Right renal cortex interstitium (tissue), 3 donors: ENCODE data around the gene RBL2. TPM values are rescaled to one million over a fixed set of nuclear protein-coding genes. Genes with fewer than 3 reads are reported as not detected.
"Not testable (repeated sequence)": the region's sequence is repeated elsewhere in the genome, so short reads cannot be mapped to it uniquely, and the experiment has no call there.

ENCODE experiments used
- DNase-seq, 3 donors: peaks; one replicate each; pipeline ENCODE4 v3.0.0-alpha.2; 2013; ENCODE audit warnings: low read depth in 3 of 3, low spot score in 2 of 3
- polyA plus RNA-seq, 3 donors: library from polyadenylated mRNA; unstranded; fragments of 120-200 nt; gene quantifications; one replicate each; pipeline ENCODE4 v1.2.1, GENCODE V29; 2013; ENCODE audit not compliant: insufficient read length in 3 of 3

The RBL2 gene
- polyA plus RNA-seq = 10 to 100 TPM; 69.1 to 94.5 (median 75.5) TPM

- peak; percentile 14 to 61 (median 56) for DNase-seq
Measured at GRCh38 chr16:53434377-53435065, at the start of gene RBL2. TSS of gene RBL2 (plus strand) at chr16:53434471. CDS start at chr16:53434557, 86 bp downstream.

- not testable (repeated sequence) for DNase-seq
Measured at GRCh38 chr16:53384610-53385009, 49.7 kb upstream of the RBL2 start.

GRCh38 chr16:53404959-53405358 lies 29.3 kb upstream of the RBL2 start:
- DNase-seq = no peak

GRCh38 chr16:53412549-53412948 lies 21.7 kb upstream of the RBL2 start:
- DNase-seq = no peak

GRCh38 chr16:53413864-53414263 lies 20.4 kb upstream of the RBL2 start:
- DNase-seq = no peak

- no peak for DNase-seq
Measured at GRCh38 chr16:53414381-53414780, 19.9 kb upstream of the RBL2 start.

GRCh38 chr16:53415504-53415903 lies 18.8 kb upstream of the RBL2 start:
- DNase-seq = no peak

GRCh38 chr16:53417011-53417410 lies 17.3 kb upstream of the RBL2 start:
- no peak for DNase-seq

GRCh38 chr16:53417976-53418375 lies 16.3 kb upstream of the RBL2 start:
- no peak for DNase-seq

- not testable (repeated sequence) for DNase-seq
Measured at GRCh38 chr16:53419383-53419709, 14.9 kb upstream of the RBL2 start.

- DNase-seq = no peak
Measured at GRCh38 chr16:53421248-53421647, 13.0 kb upstream of the RBL2 start.

GRCh38 chr16:53423968-53424367 lies 10.3 kb upstream of the RBL2 start:
- DNase-seq = not testable (repeated sequence)

- no peak for DNase-seq
Measured at GRCh38 chr16:53428681-53429080, 5.6 kb upstream of the RBL2 start.

- no peak for DNase-seq
Measured at GRCh38 chr16:53429221-53429943, 4.9 kb upstream of the RBL2 start.

GRCh38 chr16:53430363-53430762 lies 3.9 kb upstream of the RBL2 start:
- no peak for DNase-seq

GRCh38 chr16:53433509-53433908 lies 762 bp upstream of the RBL2 start:
- DNase-seq = no peak

- DNase-seq = peak in 1 of 3 donors; percentile 48
Measured at GRCh38 chr16:53433930-53434376, 318 bp upstream of the RBL2 start.

- peak; percentile 56 to 71 (median 58) for DNase-seq
Measured at GRCh38 chr16:53435066-53435688, 906 bp downstream of the RBL2 start.

- no peak for DNase-seq
Measured at GRCh38 chr16:53440125-53440524, 5.9 kb downstream of the RBL2 start.

GRCh38 chr16:53445534-53445933 lies 11.3 kb downstream of the RBL2 start:
- no peak for DNase-seq

GRCh38 chr16:53446090-53446489 lies 11.8 kb downstream of the RBL2 start:
- DNase-seq = no peak
